Hepatocyte (in vitro differentiated cells): ENCODE results near the gene LENEP.

Source experiments
- EZH2 ChIP-seq: fragments of 200-600 bp; sonication (generic); IDR thresholded peaks from 2 replicates; pipeline ENCODE4 v1.6.1; 2016; ENCODE audit warnings: antibody characterized with exemption, mild to moderate bottlenecking, borderline replicate concordance
- EZH2phosphoT487 ChIP-seq: fragments of 200-600 bp; sonication (generic); IDR thresholded peaks from one replicate; pipeline ENCODE4 v1.6.1; 2018; ENCODE audit warnings: antibody characterized with exemption, mild to moderate bottlenecking, low read depth, moderate library complexity; ENCODE audit not compliant: unreplicated experiment, severe bottlenecking
- TF ChIP-seq, protein P1 (sequence below): fragments of 200-600 bp; sonication (generic); IDR thresholded peaks from 2 replicates; pipeline ENCODE4 v1.5.1; 2016; ENCODE audit warnings: antibody characterized with exemption, mild to moderate bottlenecking; ENCODE audit not compliant: poor library complexity

DNA sequence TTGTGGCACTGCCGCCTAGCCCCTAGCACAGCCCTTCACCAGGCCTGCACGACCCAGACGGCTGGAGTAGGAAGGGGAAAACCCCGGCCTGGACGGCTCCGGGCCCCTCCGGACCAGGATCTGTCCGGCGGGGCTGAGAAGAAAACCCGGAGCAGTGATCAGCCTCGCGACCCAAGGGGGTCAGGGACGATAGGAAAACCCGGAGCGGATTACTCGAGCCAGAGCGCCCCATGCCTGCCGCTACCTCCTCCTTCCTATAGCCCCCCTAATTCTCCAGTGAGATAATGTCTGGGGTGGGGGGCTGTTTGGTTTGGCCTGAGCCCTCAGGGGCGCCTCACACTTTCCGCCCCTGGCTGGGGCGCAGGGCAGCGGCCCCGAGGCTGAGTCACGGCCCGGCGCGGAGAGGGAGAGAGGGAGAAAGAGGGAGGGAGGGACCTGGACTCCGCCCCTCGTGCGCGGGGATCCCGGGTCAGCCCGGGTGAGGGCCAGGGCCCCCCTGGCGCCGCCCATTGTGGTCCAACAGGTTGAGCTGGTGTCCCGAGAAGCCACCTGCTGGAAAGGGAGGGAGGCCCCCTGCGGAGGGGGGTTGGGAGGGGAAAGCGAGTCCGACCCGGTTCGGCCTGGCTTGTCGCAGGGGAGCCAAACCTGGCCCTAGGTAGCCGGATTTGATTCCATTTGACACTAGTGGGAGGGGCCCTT lies 7.5 kb downstream of the LENEP start:
- TF ChIP-seq, protein P1, sequence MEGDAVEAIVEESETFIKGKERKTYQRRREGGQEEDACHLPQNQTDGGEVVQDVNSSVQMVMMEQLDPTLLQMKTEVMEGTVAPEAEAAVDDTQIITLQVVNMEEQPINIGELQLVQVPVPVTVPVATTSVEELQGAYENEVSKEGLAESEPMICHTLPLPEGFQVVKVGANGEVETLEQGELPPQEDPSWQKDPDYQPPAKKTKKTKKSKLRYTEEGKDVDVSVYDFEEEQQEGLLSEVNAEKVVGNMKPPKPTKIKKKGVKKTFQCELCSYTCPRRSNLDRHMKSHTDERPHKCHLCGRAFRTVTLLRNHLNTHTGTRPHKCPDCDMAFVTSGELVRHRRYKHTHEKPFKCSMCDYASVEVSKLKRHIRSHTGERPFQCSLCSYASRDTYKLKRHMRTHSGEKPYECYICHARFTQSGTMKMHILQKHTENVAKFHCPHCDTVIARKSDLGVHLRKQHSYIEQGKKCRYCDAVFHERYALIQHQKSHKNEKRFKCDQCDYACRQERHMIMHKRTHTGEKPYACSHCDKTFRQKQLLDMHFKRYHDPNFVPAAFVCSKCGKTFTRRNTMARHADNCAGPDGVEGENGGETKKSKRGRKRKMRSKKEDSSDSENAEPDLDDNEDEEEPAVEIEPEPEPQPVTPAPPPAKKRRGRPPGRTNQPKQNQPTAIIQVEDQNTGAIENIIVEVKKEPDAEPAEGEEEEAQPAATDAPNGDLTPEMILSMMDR: peak; percentile 2
- peak; percentile 30 for TF ChIP-seq EZH2
- no peak for TF ChIP-seq EZH2phosphoT487
